Activated CD8-positive, alpha-beta memory T cell treated with anti-CD3 and anti-CD28 coated beads, Interleukin-2, amount 50 U/mL, for 1 hour (primary cell): ENCODE results near the gene ELAVL2.

Experiments
- DNase-seq: peaks from one replicate; pipeline ENCODE4 v3.0.0-alpha.2; 2020; ENCODE audit errors: extremely low read depth

Gene ELAVL2

DNA sequence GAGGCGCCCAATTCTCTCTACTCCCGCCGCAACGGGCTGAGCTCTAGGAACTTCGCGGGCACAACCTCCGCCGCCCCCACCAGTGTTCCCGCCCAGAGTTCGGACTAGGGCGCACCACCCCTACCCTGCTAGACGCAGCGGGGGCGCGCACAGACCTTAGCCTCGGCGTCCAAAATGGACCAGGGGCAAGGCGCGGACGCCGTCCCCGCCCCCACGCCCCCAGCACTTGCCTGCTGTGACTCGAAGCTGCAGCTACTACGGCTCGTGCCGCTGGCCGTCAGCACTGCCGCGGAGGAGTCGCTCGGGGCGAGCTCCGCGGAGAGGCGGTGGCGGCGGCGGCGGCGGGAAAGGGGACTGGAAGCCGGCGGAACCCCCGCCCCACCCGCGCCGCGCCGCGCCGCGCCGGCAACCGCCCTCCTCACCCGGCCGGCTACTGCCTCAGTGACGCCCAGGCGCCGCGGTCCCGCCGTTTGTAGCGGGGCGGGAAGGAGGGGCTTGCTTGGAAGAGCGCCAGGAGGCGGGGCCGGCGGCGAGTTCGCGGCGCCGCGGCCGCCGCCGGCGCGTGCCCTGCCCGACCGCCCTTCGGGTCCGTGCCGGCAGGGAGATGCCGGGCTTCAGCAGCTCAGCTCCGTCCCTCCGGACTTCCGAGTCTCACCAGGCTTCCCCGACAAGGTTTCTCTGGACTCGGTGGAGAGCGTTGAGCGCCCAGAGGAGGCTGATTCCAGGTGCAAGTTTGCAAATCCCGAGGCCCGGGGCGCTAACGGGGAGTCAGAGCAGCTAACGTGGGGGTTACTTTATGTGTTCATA, 4.5 kb downstream of the ELAVL2 start:
- DNase-seq = no peak

DNA sequence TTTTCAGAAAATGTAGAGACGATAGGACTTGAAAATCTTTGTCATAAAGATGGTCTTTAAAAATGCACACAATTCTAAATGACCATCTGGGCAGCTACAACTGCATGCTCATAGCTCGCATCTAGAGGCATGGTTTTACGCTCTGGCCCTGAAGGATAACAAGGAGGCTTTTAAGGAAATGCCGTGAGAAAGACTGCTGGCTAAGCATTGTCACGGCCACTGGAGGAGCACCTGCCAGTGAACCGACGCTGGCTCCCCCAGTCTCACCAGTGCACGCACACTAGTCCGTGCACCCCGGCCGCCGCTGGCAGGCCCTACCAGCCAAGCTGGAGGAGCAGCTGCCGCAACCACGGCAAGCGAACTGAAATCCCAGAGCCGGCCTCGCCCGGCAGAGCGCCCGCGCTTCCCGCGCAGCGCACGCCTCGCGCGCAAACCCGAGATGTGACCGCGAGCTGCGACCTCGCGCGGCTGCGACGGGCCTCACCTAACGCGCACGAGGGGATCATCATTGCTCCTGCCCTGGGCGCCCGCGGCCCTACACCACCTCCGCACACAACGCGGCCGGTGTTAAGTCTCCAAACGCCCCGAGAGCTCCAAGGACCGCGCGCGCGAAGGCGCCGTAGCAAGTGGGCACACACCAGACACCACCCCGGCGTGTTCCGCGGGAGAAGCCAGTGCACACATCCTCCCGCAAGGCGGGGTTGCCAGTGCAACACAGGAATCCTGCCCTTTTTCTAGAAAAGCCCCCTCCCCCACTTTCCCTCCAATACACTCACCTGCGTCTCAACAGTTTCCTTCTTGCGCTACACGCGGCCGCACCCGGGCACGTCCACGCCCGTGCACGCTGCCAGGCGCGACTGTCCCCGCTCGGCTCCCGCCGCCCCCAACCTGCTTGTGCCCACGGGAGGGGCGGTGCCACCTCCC, 5.3 kb downstream of the ELAVL2 start:
- no peak for DNase-seq

DNA sequence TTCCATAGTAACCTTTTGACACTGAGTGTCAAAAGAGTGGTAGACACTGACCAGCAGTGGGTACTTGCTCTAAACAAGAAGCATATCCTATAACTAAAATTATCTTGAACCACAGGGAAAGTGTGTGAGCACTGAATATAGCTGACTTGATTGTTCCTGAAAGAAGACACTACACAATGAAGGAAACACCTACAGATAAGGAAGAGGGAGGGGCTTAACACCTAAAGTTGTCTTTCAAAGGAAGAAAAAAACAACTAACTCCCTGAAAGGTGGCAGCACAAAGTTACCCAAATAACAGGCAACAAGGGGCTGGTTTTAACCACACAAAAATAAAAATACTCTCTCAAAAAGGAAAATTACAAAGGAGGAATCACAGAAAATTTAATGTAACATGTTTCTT, 6.6 kb downstream of the ELAVL2 start:
- DNase-seq = no peak

DNA sequence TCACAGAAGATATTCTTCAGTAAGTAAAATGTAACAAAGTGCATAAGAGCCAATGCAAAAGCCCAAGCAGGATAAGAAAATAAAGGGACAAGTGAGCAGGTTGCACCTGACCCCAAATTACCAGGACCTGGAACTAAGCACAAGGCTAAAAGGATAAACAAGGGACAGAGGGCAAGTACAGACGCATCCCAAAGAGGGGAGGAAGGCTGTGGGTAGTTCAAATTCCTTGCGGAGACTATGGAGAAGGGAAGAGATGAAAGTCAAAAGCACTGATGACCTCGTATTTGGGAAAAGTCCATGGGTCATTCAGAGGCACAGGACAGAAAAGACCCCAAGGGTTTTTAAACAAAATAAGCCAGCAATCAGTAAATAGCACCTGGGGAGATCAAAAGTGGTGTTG, 11.8 kb downstream of the ELAVL2 start:
- DNase-seq = no peak

DNA sequence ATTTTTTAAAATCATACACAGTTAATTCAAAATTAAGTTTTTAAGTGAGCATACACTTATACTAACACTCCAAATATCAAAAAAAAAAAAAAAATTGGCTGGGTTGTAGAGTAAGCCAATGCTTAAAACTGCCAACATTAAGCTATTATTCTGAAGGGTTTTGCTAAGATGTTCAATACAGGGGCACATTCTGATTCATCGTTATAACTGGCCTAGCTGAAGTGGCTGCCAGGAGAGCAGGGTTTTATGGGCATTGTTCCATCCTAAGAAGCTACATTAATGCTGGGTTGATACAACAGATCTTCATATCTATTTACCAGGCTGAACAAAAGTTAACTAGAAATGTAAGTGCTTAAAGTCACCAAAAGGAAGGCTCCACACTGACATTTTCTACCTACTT, 13.4 kb downstream of the ELAVL2 start:
- no peak for DNase-seq

DNA sequence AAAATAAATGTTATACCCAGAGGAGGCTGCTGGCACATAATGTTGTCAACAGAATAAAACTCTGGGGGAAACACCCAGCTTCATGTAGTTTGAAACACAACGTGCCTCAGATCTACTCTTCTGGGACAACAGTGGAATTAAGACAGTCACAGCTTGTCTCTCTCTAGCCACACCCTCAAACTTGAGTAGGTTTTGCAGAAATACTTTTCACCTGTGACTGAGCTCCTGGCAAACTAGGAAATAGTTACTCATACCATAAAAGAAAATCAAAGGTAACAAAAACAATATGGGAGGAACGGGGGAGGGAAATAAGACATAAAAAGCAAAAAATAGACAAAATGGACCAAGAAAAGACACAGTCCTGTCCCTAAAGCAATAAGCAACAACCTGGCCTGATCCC, 14.4 kb downstream of the ELAVL2 start:
- DNase-seq = no peak

DNA sequence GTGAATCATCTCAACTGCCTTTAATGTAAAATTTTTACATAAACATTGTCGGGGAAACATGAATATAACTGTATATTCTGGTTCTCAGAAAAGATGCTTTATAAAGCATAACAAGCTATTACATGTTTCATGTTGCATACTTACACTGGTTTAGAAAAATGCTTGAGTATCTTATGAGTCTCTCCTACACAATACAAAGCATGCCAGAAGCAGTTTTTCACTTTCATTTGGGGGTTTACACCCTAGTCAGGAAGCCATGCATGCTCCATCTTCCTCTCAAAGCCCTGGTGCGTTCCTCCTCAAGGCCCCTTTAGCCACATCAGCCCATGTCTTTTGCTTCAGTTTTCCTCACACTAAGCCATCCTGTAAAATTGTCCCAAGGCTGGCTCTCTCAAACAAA, 22.8 kb downstream of the ELAVL2 start:
- no peak for DNase-seq

DNA sequence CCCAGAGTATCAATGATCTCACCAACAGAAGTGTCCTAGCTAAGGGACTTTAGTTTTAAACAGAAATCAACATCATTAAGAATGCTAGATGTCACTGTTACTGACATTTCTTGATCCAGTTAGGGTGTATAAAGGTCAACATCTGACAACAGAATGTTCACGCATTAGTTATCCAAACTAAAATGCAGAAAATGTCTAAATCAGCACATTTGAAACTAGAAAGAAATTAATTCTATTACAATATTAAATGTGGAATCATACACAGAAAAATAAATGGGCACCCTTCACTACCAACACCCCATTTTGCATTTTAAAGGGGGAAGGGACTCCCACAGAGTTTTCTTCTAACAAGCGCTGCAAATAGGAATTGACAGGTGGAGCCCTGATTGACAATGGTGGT, 24.5 kb downstream of the ELAVL2 start:
- DNase-seq = no peak

DNA sequence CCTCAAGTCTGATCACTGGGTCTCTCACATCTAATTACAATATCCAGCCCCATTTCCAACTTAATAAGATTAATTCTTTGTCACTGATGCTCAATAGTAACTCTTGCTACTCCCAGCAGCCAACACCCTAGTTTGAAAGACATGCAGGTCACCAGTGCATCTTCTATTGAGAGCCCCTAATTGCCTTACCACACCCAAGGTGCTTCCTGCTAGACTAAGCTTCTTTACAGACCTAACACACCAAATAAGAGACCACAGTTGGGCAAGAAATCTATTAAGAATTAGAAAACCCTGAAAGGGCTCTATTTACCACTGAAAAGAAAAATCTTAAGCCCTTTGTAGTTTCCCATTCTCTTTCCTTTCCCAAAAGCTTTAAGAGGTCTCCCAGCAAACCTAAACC, 26.5 kb downstream of the ELAVL2 start:
- DNase-seq = no peak

DNA sequence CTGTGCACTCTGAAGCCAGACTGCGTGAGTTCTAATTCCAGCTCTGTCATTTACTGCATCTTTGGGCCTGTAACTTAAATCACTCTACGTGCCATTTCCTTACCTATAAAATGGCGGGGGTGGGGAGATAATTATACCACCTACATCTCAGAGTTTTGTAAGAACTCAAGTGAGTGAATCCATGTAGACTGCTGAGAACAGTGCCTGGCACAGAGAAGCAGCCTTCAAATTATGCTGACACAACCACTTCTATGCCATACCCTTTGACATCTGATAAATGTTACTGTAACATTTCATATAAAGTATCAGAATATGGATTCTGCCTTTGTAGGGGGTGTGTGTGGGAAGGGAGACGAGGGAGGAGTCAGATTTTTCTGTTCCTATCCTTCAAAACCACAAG, 27.7 kb downstream of the ELAVL2 start:
- DNase-seq = no peak

DNA sequence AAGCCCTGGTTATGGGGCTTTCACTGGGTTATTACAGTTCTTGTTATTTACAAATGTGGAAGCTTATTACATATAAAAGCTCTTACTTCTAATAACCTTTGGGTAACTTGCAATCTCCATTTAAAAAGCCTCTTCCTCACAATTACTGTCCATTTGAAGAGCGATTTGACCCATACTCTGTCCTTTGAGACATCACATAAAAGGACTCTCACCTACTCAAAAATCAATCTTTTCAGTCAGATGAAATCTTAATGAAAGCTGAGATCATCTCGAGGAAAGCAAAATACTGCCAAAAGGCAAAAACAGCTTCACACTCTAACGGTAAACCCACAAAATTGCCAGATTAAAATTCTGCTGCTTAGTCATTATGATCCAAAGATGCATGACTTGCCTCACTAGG, 29.8 kb downstream of the ELAVL2 start:
- no peak for DNase-seq

DNA sequence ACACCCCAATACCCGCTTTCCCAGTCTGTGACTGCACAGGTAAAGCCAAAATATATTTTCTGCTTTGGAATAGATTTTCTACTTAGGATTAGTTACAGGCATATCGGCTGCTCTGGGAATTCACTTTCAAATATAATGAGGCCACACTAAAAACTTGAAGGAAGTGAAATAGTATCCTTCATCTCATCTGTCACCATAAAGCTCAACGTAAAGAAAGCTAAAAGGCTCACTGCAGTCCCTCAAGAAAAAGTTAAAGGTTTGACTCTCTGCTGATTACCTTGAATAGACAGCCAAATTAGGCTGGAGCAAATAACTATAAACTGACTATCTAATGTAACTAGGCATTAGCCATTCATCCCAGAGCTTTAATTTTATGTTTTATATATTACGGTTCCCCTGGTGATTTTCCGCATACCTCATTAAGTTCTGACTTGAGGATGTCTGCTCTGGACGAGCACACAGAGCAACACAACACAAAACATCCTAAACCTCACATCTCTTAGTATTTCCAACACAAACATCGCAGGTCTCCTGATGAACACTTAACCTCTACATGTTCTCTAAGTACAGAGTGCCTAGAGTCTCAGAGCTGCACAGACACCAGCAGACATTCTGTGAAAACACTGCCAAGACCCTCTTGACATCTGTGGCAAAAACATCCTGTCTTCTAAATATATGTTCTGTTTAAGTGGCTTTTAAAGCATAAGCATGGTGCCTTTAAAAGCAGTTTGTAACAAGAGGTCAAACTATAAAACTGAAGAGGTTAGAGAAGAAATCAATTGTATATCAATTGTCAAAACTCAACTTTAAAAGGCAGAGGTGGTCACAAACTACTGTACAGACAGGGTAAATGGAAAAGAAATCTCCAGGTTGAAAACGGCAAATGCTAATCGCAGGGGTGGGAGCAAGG, 35.4 kb downstream of the ELAVL2 start:
- DNase-seq = no peak

DNA sequence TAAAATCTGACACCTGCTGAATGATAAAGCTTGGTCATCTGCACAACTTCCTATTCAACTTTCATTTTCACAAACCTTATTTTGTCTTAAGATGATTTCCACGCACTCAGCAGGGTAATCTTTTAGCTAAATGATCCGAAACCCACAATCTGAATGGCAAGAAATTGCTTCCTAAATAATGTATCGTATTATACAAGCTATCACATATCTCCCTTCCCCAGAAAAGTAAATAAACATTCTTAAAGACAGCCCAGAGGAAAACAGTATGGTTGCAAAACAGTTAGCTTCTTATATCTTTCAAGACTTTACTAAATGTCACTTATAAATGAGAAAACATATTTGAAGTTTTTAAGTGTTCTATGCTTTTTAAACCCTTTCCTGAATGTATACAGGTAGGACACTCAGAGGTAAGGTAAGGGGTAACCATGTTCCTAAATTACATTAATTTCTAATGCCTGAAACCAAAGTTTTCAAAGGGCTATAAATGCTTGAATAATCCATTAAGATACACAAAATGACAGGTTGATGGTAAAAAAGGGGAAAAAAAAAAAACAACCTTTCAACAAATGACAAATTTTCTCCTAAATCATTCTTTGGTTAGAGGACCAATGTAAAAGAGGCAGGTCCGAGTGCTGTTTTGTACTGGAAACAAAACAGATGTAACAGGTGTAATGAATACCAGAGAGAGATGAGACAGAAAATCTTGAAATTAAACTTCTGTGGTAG, 36.3 kb downstream of the ELAVL2 start:
- no peak for DNase-seq

DNA sequence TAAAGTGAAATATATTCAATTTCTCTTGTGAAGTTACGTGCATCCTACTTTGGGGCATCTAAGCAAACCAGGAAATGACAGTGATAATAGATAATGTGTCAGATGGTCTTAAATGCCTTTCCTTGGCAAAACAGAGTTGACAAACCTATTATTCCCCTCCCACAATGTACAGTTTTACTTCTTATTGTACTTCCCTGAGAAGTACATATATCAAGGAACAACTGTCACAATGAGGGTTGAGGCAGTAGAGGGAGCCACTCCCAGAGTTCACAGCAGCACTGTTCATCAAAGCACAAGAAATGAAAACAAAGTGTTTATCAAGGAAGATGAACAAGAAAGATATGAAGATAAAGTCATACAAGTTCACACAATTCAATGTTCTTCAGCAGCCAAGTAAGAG, 41.1 kb downstream of the ELAVL2 start:
- DNase-seq = no peak

DNA sequence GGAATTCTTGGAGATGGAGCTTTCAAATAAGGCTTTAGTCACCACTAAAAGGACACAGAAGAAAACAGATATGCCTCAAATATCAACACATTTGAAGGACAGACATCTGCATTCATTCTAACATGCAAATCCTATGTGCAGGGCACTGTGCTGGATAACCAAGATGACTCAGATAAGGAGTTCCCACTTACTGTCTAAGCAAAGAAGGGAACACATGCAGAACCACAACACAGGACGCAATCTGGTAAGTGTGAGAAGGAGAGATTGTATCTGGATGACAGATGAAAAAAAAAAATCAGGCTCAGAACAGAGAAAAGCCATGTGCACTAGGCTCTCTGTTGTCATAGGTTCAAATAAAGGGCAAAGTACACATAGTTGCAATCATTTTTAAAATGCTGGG, 42.5 kb downstream of the ELAVL2 start:
- no peak for DNase-seq

DNA sequence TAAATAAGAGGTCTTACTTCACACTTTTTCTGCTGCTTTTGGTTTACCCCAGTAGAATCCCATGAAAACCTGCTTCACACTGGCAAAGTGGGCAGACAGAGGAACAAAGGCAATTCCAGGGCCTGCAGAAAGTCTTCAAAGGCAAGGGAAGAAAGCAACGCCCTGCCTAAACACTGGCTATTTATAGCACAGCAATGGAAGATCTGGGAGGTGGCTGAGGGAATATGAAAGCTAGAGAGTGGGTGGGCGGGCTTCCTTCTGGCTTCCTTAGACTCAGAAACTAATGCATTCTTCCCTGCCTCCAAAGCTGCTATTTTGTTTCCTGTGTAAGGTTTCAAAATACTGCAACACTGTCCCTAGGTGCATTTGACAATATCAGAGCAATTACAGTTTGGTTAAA, 46.8 kb downstream of the ELAVL2 start:
- no peak for DNase-seq

DNA sequence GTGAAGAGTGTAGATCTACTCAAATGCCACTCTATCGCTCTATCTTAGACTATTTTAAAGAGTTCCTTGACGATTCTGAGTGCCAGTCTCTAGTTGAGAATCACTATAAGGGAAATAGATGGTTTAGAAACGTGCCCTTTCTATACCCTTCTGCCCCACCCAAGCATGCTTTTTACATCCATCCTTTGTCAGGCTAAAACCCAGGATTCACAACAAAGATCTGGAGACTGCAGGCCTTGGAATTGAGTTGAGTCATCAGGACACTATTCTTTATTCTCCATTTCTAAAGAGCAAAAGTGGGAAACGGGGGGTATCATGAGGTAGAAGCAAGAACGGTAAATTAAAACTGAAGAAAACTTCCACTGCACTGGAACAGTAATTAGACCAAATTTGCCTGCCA, 48.7 kb downstream of the ELAVL2 start:
- DNase-seq = no peak

DNA sequence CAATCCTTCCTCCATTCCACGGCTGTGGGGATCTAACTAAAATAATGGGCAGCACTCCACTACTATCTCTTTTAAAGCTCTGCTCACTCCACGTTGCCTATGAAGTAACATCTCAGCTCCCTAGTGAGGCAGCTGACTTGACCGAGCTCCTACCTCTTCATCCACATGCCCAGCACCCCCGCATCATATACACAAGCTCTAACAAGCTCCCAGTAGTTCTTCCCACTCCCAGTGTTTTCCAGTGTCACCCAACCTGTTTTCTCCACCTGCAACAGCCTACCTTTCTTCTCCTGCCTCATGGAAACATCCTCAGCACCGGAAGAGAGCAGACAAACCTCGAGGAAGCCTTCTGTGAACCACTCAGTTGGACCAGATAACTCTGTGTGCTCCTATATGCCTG, 50.5 kb downstream of the ELAVL2 start:
- DNase-seq = no peak

DNA sequence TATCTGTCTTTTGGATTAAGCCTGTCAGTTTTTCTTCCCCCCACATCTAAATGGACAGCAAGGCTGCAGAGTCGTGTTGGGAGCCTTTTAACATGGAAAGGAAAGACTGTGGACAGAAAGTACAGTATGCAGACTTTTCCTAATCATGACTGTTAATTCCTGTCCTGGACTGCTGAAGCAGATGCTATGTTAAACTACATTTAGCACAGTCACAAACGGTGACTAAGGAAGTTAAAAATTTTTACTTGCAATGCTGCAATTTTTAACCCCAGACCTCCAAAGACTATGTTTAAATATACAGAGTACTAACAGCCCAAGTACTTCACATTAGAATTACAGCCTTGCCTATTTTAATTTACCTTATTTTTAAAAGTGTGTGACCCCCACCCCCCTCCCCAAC, 51.8 kb downstream of the ELAVL2 start:
- no peak for DNase-seq

DNA sequence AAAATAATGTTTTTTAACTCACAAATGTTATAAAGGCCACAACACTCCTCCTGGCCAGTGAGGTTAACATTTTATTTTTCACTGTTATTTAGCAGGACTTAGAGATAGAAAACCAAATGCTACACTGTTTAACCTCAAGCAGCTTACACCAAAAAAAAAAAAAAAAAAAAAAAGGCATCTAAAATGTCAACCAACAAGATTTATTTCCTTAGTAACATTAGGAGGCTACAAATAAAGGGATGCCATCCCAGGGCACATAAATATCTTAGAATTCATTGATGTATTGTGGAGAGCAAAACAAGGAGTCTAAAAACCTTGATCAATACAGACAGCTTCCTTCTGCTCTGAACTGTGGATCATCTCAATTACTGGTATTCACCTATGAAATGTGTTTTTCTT, 53.7 kb downstream of the ELAVL2 start:
- DNase-seq = no peak

DNA sequence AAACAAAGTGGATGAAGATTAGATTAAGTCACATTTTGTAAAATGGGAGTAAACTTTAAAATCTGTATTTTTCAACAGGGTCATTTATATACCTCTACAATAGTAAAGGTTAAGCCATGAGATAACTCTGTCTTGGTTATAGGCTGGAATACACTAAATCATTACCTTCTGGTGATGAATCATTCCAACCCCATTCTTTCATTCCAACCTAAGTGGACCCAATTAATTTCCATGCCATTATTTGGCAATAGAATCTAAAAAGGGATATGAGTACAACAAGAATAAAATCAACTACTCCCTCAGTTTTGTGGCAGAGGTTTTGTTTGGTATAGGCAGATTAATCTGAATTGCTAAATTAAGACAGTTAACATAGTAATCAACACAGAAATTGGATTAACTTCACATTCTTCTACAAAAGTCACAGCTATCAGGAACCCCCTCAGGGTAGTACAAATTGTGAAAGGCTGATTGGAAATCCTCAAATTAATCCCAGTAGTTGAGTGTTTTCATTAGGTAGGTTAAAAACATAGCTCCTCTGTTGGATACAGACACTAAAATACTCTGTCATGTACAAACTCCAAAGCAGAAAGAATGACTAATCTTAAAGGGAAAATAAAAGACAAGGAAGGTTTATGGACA, 54.2 kb downstream of the ELAVL2 start:
- no peak for DNase-seq
